Smooth muscle cell (in vitro differentiated cells): Measurements from ENCODE around the gene FRY. TPM values are rescaled to one million over a fixed set of nuclear protein-coding genes. Genes with fewer than 3 reads are reported as not detected.

Source experiments
- DNase-seq: peaks from one replicate; lab custom pipeline; 2025; ENCODE audit not compliant: unreplicated experiment; lab: John Stamatoyannopoulos, UW
- H2AFZ ChIP-seq: fragments of 200-600 bp; sonication (generic); 2 replicates; pipeline ENCODE4 v1.6.0; 2016; ENCODE audit warnings: antibody characterized with exemption, low read depth, mild to moderate bottlenecking
- H3F3A ChIP-seq: fragments of 200-600 bp; sonication (generic); 2 replicates; pipeline ENCODE4 v1.6.0; 2017; ENCODE audit warnings: antibody characterized with exemption, low read depth
- H3K27ac ChIP-seq: fragments of 200-600 bp; sonication (generic); 2 replicates; pipeline ENCODE4 v1.5.1; 2016; ENCODE audit warnings: low read depth, mild to moderate bottlenecking
- H3K27me3 ChIP-seq: fragments of 200-600 bp; sonication (generic); 2 replicates; pipeline ENCODE4 v1.6.1; 2016; ENCODE audit warnings: low read depth, mild to moderate bottlenecking
- H3K36me3 ChIP-seq: fragments of 200-600 bp; sonication (generic); 2 replicates; pipeline ENCODE4 v1.5.1; 2016; ENCODE audit warnings: low read depth
- H3K4me1 ChIP-seq: fragments of 200-600 bp; sonication (generic); 2 replicates; pipeline ENCODE4 v1.5.1; 2016; ENCODE audit warnings: low read depth
- H3K4me2 ChIP-seq: fragments of 200-600 bp; sonication (generic); 2 replicates; pipeline ENCODE4 v1.6.0; 2016; ENCODE audit warnings: mild to moderate bottlenecking
- H3K4me3 ChIP-seq: fragments of 200-600 bp; sonication (generic); 2 replicates; pipeline ENCODE4 v1.5.1; 2016; ENCODE audit warnings: mild to moderate bottlenecking
- H3K79me2 ChIP-seq: fragments of 200-600 bp; sonication (generic); 2 replicates; pipeline ENCODE4 v1.6.0; 2016; ENCODE audit warnings: low read depth, mild to moderate bottlenecking
- H3K9ac ChIP-seq: fragments of 200-600 bp; sonication (generic); 2 replicates; pipeline ENCODE4 v1.6.0; 2016; ENCODE audit warnings: low read depth
- H3K9me3 ChIP-seq: fragments of 200-600 bp; sonication (generic); replicated peaks from 2 replicates; pipeline ENCODE4 v1.5.1; 2016; ENCODE audit warnings: low read depth
- H4K20me1 ChIP-seq: fragments of 200-600 bp; sonication (generic); 2 replicates; pipeline ENCODE4 v1.6.0; 2016; ENCODE audit warnings: low read depth
- WGBS: methylation state at CpG from one replicate; pipeline ENCODE4 v1.1.7; 2016; ENCODE audit warnings: low lambda C conversion rate; 5-methylcytosine and 5-hydroxymethylcytosine counted together
- polyA plus RNA-seq: library from polyadenylated mRNA; unstranded; fragments of >200 nt; fragmentation: Nextera tagmentation; extraction: Ambion mirVana; gene quantifications from 2 replicates; pipeline ENCODE4 v1.2.1, GENCODE V29; 2016
- total RNA-seq: library from RNA; depleted of rRNA; stranded (reverse); fragments of >200 nt; gene quantifications from 2 replicates; pipeline ENCODE4 v1.2.3, GENCODE V29; 2014
- TF ChIP-seq, protein P1 (sequence below): fragments of 200-600 bp; sonication (generic); IDR thresholded peaks from 2 replicates; pipeline ENCODE4 v1.5.1; 2017; ENCODE audit warnings: borderline replicate concordance, mild to moderate bottlenecking, antibody characterized with exemption; ENCODE audit not compliant: insufficient read depth, poor library complexity, severe bottlenecking

FRY gene
- total and polyA plus RNA-seq, 2 experiments from 2014 or later = 1.1 to 3.2 TPM

DNA sequence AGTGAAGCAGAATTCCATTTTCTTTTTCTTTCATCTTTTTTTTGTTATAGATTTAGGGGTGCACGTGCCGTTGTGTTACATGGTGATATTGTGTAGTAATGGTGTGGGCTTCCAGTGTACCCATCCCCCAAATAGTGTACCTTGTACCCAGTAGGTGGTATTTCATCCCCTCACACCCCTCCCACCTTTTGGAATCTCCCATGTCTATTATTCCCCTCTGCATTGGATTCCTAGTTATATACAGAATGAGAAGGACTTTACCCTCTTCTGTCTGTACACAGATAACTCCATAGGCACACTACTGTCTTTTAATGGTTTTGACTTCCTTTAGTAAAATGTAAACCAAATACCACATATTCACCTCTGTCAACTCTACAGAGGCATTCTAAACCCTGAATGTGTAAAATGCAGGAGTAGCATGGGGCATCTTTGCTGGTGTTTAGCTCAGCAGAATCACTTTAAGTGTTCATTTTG is 28.0 kb downstream of the FRY start:
- H3K4me3 ChIP-seq = no peak overlapping the region
- H3K4me2 ChIP-seq = no peak overlapping the region
- H3K9me3 ChIP-seq = no peaks in the 10 kb centered on the region
- H4K20me1 ChIP-seq = no peaks in the 10 kb centered on the region
- DNase-seq = no peak
- H3K36me3 ChIP-seq = no peaks in the 10 kb centered on the region
- 100% methylated on average over 2 of the region's 2 CpGs for WGBS
- no peak overlapping the region for H3K9ac ChIP-seq
- H2AFZ ChIP-seq = no peak overlapping the region
- H3K27me3 ChIP-seq = no peaks in the 10 kb centered on the region
- TF ChIP-seq, protein P1, sequence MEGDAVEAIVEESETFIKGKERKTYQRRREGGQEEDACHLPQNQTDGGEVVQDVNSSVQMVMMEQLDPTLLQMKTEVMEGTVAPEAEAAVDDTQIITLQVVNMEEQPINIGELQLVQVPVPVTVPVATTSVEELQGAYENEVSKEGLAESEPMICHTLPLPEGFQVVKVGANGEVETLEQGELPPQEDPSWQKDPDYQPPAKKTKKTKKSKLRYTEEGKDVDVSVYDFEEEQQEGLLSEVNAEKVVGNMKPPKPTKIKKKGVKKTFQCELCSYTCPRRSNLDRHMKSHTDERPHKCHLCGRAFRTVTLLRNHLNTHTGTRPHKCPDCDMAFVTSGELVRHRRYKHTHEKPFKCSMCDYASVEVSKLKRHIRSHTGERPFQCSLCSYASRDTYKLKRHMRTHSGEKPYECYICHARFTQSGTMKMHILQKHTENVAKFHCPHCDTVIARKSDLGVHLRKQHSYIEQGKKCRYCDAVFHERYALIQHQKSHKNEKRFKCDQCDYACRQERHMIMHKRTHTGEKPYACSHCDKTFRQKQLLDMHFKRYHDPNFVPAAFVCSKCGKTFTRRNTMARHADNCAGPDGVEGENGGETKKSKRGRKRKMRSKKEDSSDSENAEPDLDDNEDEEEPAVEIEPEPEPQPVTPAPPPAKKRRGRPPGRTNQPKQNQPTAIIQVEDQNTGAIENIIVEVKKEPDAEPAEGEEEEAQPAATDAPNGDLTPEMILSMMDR = no peak
- no peaks in the 10 kb centered on the region for H3K4me1 ChIP-seq
- H3K79me2 ChIP-seq = no peaks in the 10 kb centered on the region
- no peaks in the 10 kb centered on the region for H3F3A ChIP-seq
- H3K27ac ChIP-seq = no peak overlapping the region

DNA sequence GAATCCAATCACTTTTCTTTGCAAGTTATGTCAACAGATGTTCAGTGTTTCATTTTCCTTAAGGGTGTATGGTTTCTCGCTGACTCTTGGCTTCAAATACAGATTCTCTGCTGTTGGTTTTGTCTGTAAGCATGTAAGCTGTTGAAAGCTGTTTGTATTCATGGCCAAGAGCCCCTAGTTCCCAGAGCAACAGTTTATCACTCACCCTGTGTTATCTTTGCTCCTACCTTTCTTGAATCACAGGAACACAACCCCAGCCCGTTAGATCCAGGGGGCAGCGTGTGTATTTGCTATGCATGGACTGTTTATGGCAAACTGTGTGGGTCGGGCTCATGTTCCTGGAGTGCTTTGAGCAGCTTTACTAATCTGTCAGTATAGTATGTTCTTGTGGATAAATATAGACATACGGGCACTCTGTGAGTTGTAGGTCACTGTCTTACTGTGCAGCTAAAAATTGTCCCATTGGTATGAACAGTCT is 28.9 kb downstream of the FRY start:
- Histone ChIP-seq H4K20me1 (no peaks in the 10 kb centered on the region), H3K4me1 (no peaks in the 10 kb centered on the region), H3K9ac (no peak overlapping the region), H3K4me2 (no peak overlapping the region), H3K9me3 (no peaks in the 10 kb centered on the region), H3K36me3 (no peaks in the 10 kb centered on the region), H3F3A (no peaks in the 10 kb centered on the region), H3K27ac (no peak overlapping the region), H2AFZ (no peak overlapping the region), H3K4me3 (no peak overlapping the region), H3K79me2 (no peaks in the 10 kb centered on the region), H3K27me3 (no peaks in the 10 kb centered on the region)
- TF ChIP-seq, protein P1 = no peak
- DNase-seq = no peak
- 84% methylated on average over 5 of the region's 5 CpGs for WGBS

DNA sequence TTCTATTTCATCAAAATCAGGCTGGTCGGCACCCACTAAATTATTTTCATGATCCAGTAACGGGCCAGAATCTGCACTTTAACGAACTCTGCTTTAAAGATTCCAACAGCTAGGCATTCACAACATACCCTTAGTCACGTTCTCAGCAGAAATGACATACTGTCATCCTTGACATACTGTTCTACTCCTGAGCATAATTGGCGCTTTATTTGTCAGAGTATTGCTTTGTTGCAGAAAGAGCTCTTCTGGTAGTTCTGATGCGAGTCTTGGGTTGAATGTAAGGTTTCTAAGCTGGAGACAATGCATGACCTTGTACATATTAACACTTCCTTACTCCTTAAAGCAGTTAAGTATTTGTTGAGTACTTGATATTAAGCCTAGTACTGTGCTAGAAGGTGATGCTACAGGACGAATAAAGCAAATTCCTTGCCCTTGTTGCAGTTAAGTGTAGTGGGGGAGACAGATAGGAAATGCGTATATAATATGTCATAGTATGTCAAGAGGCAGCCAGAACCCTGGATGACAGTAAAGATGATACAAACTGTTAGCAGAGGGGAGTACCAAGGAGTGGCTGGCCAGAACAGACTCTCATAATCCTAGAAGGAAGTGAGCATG is 32.2 kb downstream of the FRY start:
- H2AFZ ChIP-seq = no peak overlapping the region

More for the DNA sequence above, 32.2 kb downstream of the FRY start:
- Histone ChIP-seq H4K20me1 (no peaks in the 10 kb centered on the region), H3K27ac (no peak overlapping the region), H3K79me2 (no peaks in the 10 kb centered on the region), H3K4me2 (no peak overlapping the region), H3K4me3 (no peak overlapping the region), H3K4me1 (no peaks in the 10 kb centered on the region), H3K36me3 (no peaks in the 10 kb centered on the region), H3K9me3 (no peaks in the 10 kb centered on the region), H3K27me3 (no peaks in the 10 kb centered on the region), H3F3A (no peaks in the 10 kb centered on the region), H3K9ac (no peak overlapping the region)
- TF ChIP-seq, protein P1 = no peak
- 86% methylated on average over 8 of the region's 8 CpGs for WGBS
- DNase-seq = no peak
